ENCODE data around the gene RASSF4.

- no peak for TF ChIP-seq ZNF23 (CRISPR knock-in tag; IDR thresholded peaks at IDR 0.05)
- no peak for TF ChIP-seq MAFF (IDR thresholded peaks at IDR 0.05; ENCODE audit: low read length)
- TF ChIP-seq, protein P1, sequence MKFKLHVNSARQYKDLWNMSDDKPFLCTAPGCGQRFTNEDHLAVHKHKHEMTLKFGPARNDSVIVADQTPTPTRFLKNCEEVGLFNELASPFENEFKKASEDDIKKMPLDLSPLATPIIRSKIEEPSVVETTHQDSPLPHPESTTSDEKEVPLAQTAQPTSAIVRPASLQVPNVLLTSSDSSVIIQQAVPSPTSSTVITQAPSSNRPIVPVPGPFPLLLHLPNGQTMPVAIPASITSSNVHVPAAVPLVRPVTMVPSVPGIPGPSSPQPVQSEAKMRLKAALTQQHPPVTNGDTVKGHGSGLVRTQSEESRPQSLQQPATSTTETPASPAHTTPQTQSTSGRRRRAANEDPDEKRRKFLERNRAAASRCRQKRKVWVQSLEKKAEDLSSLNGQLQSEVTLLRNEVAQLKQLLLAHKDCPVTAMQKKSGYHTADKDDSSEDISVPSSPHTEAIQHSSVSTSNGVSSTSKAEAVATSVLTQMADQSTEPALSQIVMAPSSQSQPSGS (CRISPR knock-in tag; IDR thresholded peaks at IDR 0.05) = no peak
- TF ChIP-seq TBP (optimal IDR thresholded peaks at IDR 0.05; ENCODE audit: low read depth, low read length) = no peak
These were observed 1.6 kb downstream of the RASSF4 start for GRCh38 chr10:44961230-44961571.
